PFSK-1 (cell line): ENCODE data around the gene ITPA.

Experiments used
- FOXP2 ChIP-seq: optimal IDR thresholded peaks from 2 replicates; pipeline ENCODE3; 2011; ENCODE audit warnings: borderline replicate concordance, control low read depth, inconsistent platforms; ENCODE audit not compliant: insufficient read depth; ENCODE audit errors: extremely low read length, extremely low read depth
- POLR2AphosphoS5 ChIP-seq: IDR thresholded peaks from 2 replicates; pipeline ENCODE4 v1.6.1; 2012; ENCODE audit warnings: low read depth, mild to moderate bottlenecking, control low read depth, low read length, moderate library complexity
- REST ChIP-seq, 2 experiments: IDR thresholded peaks; 2 replicates each; pipeline versions ENCODE4 v1.6.1 to v1.8.0; 2011 to 2012; ENCODE audit warnings: low read depth in 2 of 2, low read length in 2 of 2, control low read depth in 1 of 2, inconsistent platforms in 1 of 2, mild to moderate bottlenecking in 1 of 2, moderate library complexity in 1 of 2; ENCODE audit not compliant: insufficient read depth in 1 of 2
- SIN3A ChIP-seq: IDR thresholded peaks from 2 replicates; pipeline ENCODE4 v1.6.1; 2012; ENCODE audit warnings: mild to moderate bottlenecking, low read length, moderate library complexity, borderline replicate concordance; ENCODE audit not compliant: insufficient read depth
- TAF1 ChIP-seq: IDR thresholded peaks from 2 replicates; pipeline ENCODE4 v1.6.1; 2012; ENCODE audit warnings: low read length, control low read depth, borderline replicate concordance; ENCODE audit not compliant: insufficient read depth

The ITPA gene

GRCh38 chr20:3229798-3230197, 20.5 kb downstream of the ITPA start:
- TF ChIP-seq FOXP2 (no peak), POLR2AphosphoS5 (no peak), REST (IDR thresholded peaks at IDR 0.05; ENCODE audit: insufficient read depth in 1 of 2, low read depth in 2 of 2, low read length in 2 of 2) (no peak), SIN3A (no peak), TAF1 (no peak)

GRCh38 chr20:3231116-3231515, 21.8 kb downstream of the ITPA start:
- TF ChIP-seq FOXP2 (no peak), REST (IDR thresholded peaks at IDR 0.05; ENCODE audit: insufficient read depth in 1 of 2, low read depth in 2 of 2, low read length in 2 of 2) (no peak), POLR2AphosphoS5 (no peak), TAF1 (no peak), SIN3A (no peak)

- TF ChIP-seq REST (IDR thresholded peaks at IDR 0.05; ENCODE audit: insufficient read depth in 1 of 2, low read depth in 2 of 2, low read length in 2 of 2): no peak
- no peak for TF ChIP-seq SIN3A
- no peak for TF ChIP-seq POLR2AphosphoS5
- TF ChIP-seq TAF1: no peak
- TF ChIP-seq FOXP2: no peak
These were observed 22.7 kb downstream of the ITPA start for GRCh38 chr20:3231889-3232588.

- TF ChIP-seq TAF1 (no peak), SIN3A (no peak), POLR2AphosphoS5 (no peak), REST (IDR thresholded peaks at IDR 0.05; ENCODE audit: insufficient read depth in 1 of 2, low read depth in 2 of 2, low read length in 2 of 2) (no peak), FOXP2 (no peak)
These were observed 24.1 kb downstream of the ITPA start for GRCh38 chr20:3233131-3233990.
